Endothelial cell of umbilical vein (primary cell): ENCODE measurements around the gene RFNG. TPM values are rescaled to one million over a fixed set of nuclear protein-coding genes. Genes with fewer than 3 reads are reported as not detected.

Experiments
- BruUV-seq: library from RNA; stranded (reverse); fragments of 400-500 nt; replicated peaks from 2 replicates; lab custom pipeline; 2021; lab: Mats Ljungman, UMichigan
- CTCF ChIA-PET: fragments of 300-600, 350-600 bp; sonication (Branson Sonifier 250); formaldehyde crosslinking; loops from one replicate; lab custom pipeline; 2021; ENCODE audit warnings: antibody characterized with exemption, inconsistent platforms; lab: Charles Lee
- POLR2A ChIA-PET: fragments of 300-600, 350-600 bp; sonication (Branson Sonifier 250); formaldehyde crosslinking; loops from one replicate; lab custom pipeline; 2021; ENCODE audit warnings: antibody characterized with exemption, inconsistent platforms; lab: Charles Lee
- DNase-seq: peaks from one replicate; pipeline ENCODE4 v3.0.0-alpha.2; 2011; ENCODE audit warnings: low read depth, low spot score
- FAIRE-seq: peaks from 2 replicates; lab custom pipeline; 2011; peaks lifted over from hg19 to GRCh38; lab: Jason Lieb, UNC
- H2AFZ ChIP-seq: 2 replicates; pipeline ENCODE4 v1.6.0; 2012; ENCODE audit warnings: low read depth, low read length, control low read depth, inconsistent platforms
- H3K27ac ChIP-seq: 2 replicates; pipeline ENCODE4 v1.5.1; 2011; ENCODE audit warnings: low read depth, mild to moderate bottlenecking, control low read depth, low read length, moderate library complexity; ENCODE audit not compliant: insufficient read depth
- H3K27me3 ChIP-seq, 2 experiments: 2 replicates each; pipeline versions ENCODE4 v1.6.0 to v1.6.1; 2011; ENCODE audit warnings: low read length in 2 of 2, mixed read lengths in 1 of 2; ENCODE audit not compliant: control insufficient read depth in 2 of 2, insufficient read depth in 2 of 2
- H3K36me3 ChIP-seq, 2 experiments: 2 replicates in 1 of 2; 3 replicates in 1 of 2; pipeline ENCODE4 v1.5.1; 2011; ENCODE audit warnings: low read length in 2 of 2, mild to moderate bottlenecking in 1 of 2, moderate library complexity in 1 of 2; ENCODE audit not compliant: control insufficient read depth in 2 of 2, insufficient read depth in 2 of 2; ENCODE audit errors: extremely low read depth in 1 of 2
- H3K4me1 ChIP-seq: 3 replicates; pipeline ENCODE4 v1.5.1; 2011; ENCODE audit warnings: mild to moderate bottlenecking, low read length; ENCODE audit not compliant: control insufficient read depth, insufficient read depth; ENCODE audit errors: extremely low read depth
- H3K4me2 ChIP-seq: 2 replicates; pipeline ENCODE4 v1.6.1; 2011; ENCODE audit warnings: low read length, control low read depth, mixed read lengths; ENCODE audit not compliant: insufficient read depth
- H3K4me3 ChIP-seq, 3 experiments: fragments of 200-600 bp in 1 of 3; sonication (generic), shearing (Covaris generic) in 1 of 3; replicated peaks in 1 of 3; 2 replicates each; pipeline ENCODE4 v1.5.1; 2011 to 2016; ENCODE audit warnings: control low read depth in 3 of 3, low read length in 3 of 3, mild to moderate bottlenecking in 2 of 3, inconsistent platforms in 1 of 3, low read depth in 1 of 3, moderate library complexity in 1 of 3; ENCODE audit not compliant: insufficient read depth in 1 of 3
- H3K79me2 ChIP-seq: 2 replicates; pipeline ENCODE4 v1.6.0; 2012; ENCODE audit warnings: low read length, inconsistent platforms; ENCODE audit not compliant: control insufficient read depth, insufficient read depth
- H3K9ac ChIP-seq: replicated peaks from 2 replicates; pipeline ENCODE3; 2011; ENCODE audit warnings: low read length, control low read depth; ENCODE audit not compliant: insufficient read depth; ENCODE audit errors: extremely low read depth
- H3K9me1 ChIP-seq: replicated peaks from 3 replicates; pipeline ENCODE4 v1.6.0; 2011; ENCODE audit warnings: mild to moderate bottlenecking, low read length; ENCODE audit not compliant: control insufficient read depth, insufficient read depth; ENCODE audit errors: extremely low read depth
- H3K9me3 ChIP-seq: replicated peaks from 2 replicates; pipeline ENCODE4 v1.5.1; 2012; ENCODE audit warnings: low read length, inconsistent platforms; ENCODE audit not compliant: control insufficient read depth, insufficient read depth
- H4K20me1 ChIP-seq: replicated peaks from 2 replicates; pipeline ENCODE3; 2011; ENCODE audit warnings: mild to moderate bottlenecking, low read length; ENCODE audit not compliant: control insufficient read depth, insufficient read depth; ENCODE audit errors: extremely low read depth
- EZH2 ChIP-seq: IDR thresholded peaks from 2 replicates; pipeline ENCODE4 v1.6.1; 2012; ENCODE audit warnings: borderline replicate concordance, low read depth, mild to moderate bottlenecking, moderate library complexity, low read length, inconsistent platforms; ENCODE audit not compliant: severe bottlenecking
- FOS ChIP-seq: IDR thresholded peaks from 2 replicates; pipeline ENCODE4 v1.6.1; 2011; ENCODE audit warnings: mild to moderate bottlenecking, low read length, moderate library complexity, borderline replicate concordance; ENCODE audit not compliant: insufficient read depth
- GATA2 ChIP-seq: IDR thresholded peaks from 2 replicates; pipeline ENCODE4 v1.7.0; 2011; ENCODE audit warnings: low read depth, mild to moderate bottlenecking, moderate library complexity, mixed read lengths, low read length; ENCODE audit not compliant: insufficient read length, insufficient read depth
- JUN ChIP-seq: IDR thresholded peaks from 2 replicates; pipeline ENCODE4 v1.6.1; 2011; ENCODE audit warnings: borderline replicate concordance, low read depth; ENCODE audit not compliant: insufficient read length, insufficient read depth
- MYC ChIP-seq: IDR thresholded peaks from one replicate; pipeline ENCODE4 v1.6.1; 2011; ENCODE audit warnings: mild to moderate bottlenecking, low read depth, low read length
- POLR2A ChIP-seq: IDR thresholded peaks from 2 replicates; pipeline ENCODE4 v1.6.1; 2012; ENCODE audit warnings: low read depth, mild to moderate bottlenecking, control low read depth, low read length
- POLR2AphosphoS5 ChIP-seq: IDR thresholded peaks from 2 replicates; pipeline ENCODE4 v1.6.1; 2012; ENCODE audit warnings: low read depth, mild to moderate bottlenecking, control low read depth, low read length, moderate library complexity; ENCODE audit not compliant: insufficient read depth
- dilution Hi-C: fragments of 300-500 bp; cut with MboI; formaldehyde crosslinking; loops from one replicate; pipeline ENCODE4 v1.15.0; 2019; ENCODE audit warnings: low sequenced_read_pairs; ENCODE audit not compliant: extremely low pct_ligation_motif_present
- intact Hi-C: fragments of 100-400 bp; cut with micrococcal nuclease; formaldehyde crosslinking; loops from one replicate; pipeline ENCODE4 v1.10.0; 2022
- polyA plus RNA-seq, 4 experiments: library from polyadenylated mRNA; depleted of rRNA in 3 of 4; stranded (reverse) in 3 of 4; unstranded in 1 of 4; fragments of >200 nt; gene quantifications; 2 replicates each; pipeline versions ENCODE4 v1.2.1 to v1.2.3, GENCODE V29; 2011 to 2012; ENCODE audit warnings: missing spikeins in 1 of 4
- total RNA-seq: library from RNA; stranded (reverse); gene quantifications from 2 replicates; pipeline ENCODE4 v1.2.3, GENCODE V29; 2021
- TF ChIP-seq, protein P1 (sequence below): IDR thresholded peaks from 2 replicates; pipeline ENCODE4 v1.6.1; 2011; ENCODE audit not compliant: insufficient read depth, insufficient read length
- TF ChIP-seq, protein P2 (sequence below), 2 donors: IDR thresholded peaks; 1 replicate in 1 of 2; 2 replicates in 1 of 2; pipeline ENCODE4 v1.5.1; 2011; ENCODE audit warnings: low read length in 2 of 2, mild to moderate bottlenecking in 2 of 2, moderate library complexity in 2 of 2, control low read depth in 1 of 2, inconsistent platforms in 1 of 2, low read depth in 1 of 2; ENCODE audit not compliant: insufficient read depth in 1 of 2; ENCODE audit errors: extremely low read depth in 1 of 2

Gene RFNG
- total and polyA plus RNA-seq, 2 donors (not counting 3 experiments of a cell fraction or from before 2014, with no cell fraction given) = 33.7 to 40.0 TPM

DNA sequence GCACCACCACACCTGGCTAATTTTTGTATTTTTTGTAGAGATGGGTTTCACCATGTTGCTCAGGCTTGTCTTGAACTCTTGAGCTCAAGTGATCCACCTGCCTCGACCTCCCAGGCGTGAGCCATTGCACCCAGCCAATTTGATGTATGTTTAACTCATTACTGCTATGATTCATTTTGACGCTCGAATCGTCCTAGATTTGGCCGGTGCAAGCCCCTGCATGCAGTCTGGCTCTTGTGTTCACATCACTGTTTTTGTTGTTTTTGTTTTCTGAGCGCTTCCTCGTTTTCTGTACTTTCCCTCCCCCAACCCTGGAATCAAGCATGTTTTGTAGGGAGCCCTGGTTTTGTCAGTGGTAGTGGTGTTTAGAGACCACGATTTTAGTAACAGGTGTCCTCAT is 21.8 kb upstream of the RFNG start:
- BruUV-seq = no TSS peak
- Histone ChIP-seq H3K9me1 (no peaks in the 10 kb centered on the region), H3K4me2 (no peak overlapping the region), H3K4me1 (no peaks in the 10 kb centered on the region), H4K20me1 (no peaks in the 10 kb centered on the region), H3K4me3 (no peak overlapping the region), H3K27ac (no peak overlapping the region), H3K9ac (no peak overlapping the region), H3K27me3 (no peaks in the 10 kb centered on the region), H2AFZ (no peak overlapping the region), H3K9me3 (no peaks in the 10 kb centered on the region), H3K36me3 (no peaks in the 10 kb centered on the region), H3K79me2 (no peaks in the 10 kb centered on the region)
- CTCF ChIA-PET = no interaction called here
- no peak for DNase-seq
- intact Hi-C loops = no loop called here
- FAIRE-seq = no peak
- dilution Hi-C loops = no loop called here
- TF ChIP-seq GATA2 = no peak
- no peak for TF ChIP-seq FOS
- TF ChIP-seq, protein P1, sequence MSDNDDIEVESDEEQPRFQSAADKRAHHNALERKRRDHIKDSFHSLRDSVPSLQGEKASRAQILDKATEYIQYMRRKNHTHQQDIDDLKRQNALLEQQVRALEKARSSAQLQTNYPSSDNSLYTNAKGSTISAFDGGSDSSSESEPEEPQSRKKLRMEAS = no peak
- no peak for TF ChIP-seq JUN
- TF ChIP-seq, protein P2, sequence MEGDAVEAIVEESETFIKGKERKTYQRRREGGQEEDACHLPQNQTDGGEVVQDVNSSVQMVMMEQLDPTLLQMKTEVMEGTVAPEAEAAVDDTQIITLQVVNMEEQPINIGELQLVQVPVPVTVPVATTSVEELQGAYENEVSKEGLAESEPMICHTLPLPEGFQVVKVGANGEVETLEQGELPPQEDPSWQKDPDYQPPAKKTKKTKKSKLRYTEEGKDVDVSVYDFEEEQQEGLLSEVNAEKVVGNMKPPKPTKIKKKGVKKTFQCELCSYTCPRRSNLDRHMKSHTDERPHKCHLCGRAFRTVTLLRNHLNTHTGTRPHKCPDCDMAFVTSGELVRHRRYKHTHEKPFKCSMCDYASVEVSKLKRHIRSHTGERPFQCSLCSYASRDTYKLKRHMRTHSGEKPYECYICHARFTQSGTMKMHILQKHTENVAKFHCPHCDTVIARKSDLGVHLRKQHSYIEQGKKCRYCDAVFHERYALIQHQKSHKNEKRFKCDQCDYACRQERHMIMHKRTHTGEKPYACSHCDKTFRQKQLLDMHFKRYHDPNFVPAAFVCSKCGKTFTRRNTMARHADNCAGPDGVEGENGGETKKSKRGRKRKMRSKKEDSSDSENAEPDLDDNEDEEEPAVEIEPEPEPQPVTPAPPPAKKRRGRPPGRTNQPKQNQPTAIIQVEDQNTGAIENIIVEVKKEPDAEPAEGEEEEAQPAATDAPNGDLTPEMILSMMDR (IDR thresholded peaks at IDR 0.05; ENCODE audit: extremely low read depth in 1 of 2, insufficient read depth in 1 of 2, low read depth in 1 of 2, low read length in 2 of 2) = no peak
- POLR2A ChIA-PET = interaction anchor here (0.6 kb wide), 1 partner anchor 31 kb away, joined by 4 read pairs; no protein-coding TSS in a partner anchor

DNA sequence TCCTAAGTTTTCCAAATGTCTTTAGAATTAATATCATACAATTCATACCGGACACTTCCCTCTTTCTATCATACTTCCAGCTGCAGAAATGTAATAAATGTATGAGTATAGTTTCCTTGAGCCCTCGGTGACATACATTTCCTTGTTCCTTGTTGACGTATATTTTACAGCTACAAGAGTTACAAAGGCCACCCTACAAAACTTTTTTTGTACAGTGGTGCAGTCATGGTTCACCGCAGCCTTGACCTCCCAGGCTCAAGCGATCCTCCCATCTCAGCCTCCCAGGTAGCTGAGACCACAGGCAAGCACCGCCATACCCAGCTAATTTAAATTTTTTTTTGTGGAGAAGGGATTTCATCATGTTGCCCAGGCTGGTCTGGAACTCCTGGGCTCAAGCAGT is 21.2 kb upstream of the RFNG start:
- no TSS peak for BruUV-seq
- Histone ChIP-seq H3K27ac (no peak overlapping the region), H3K36me3 (no peaks in the 10 kb centered on the region), H3K9me3 (no peaks in the 10 kb centered on the region), H3K27me3 (no peaks in the 10 kb centered on the region), H3K4me2 (no peak overlapping the region), H3K9ac (no peak overlapping the region), H4K20me1 (no peaks in the 10 kb centered on the region), H3K4me1 (no peaks in the 10 kb centered on the region), H3K4me3 (no peak overlapping the region), H2AFZ (no peak overlapping the region), H3K79me2 (no peaks in the 10 kb centered on the region), H3K9me1 (no peaks in the 10 kb centered on the region)
- TF ChIP-seq EZH2 = no peak
- no peak for TF ChIP-seq JUN
- TF ChIP-seq POLR2A = no peak
- no peak for TF ChIP-seq FOS
- TF ChIP-seq GATA2 = no peak
- TF ChIP-seq POLR2AphosphoS5 = no peak
- TF ChIP-seq, protein P2 (IDR thresholded peaks at IDR 0.05; ENCODE audit: extremely low read depth in 1 of 2, insufficient read depth in 1 of 2, low read depth in 1 of 2, low read length in 2 of 2) = no peak
- TF ChIP-seq, protein P1 = no peak
- TF ChIP-seq MYC = no peak
- POLR2A ChIA-PET = no interaction called here
- FAIRE-seq (no peak), DNase-seq (no peak)
- dilution Hi-C loops = no loop called here
- intact Hi-C loops = no loop called here
- CTCF ChIA-PET = no interaction called here
